Spleen (tissue), 11 donors: ENCODE measurements around the gene RHOU. TPM values are rescaled to one million over a fixed set of nuclear protein-coding genes. Genes with fewer than 3 reads are reported as not detected.

Experiments used
- DNase-seq: peaks from one replicate; pipeline ENCODE4 v3.0.0-alpha.2; 2020
- H3K27ac ChIP-seq, 8 donors: fragments of 200-600 bp; sonication (generic) in 7 of 8; 1 replicate in 4 of 8; 2 replicates in 4 of 8; pipeline versions ENCODE4 v1.5.0 to v1.8.0; 2016 to 2021; ENCODE audit warnings: inconsistent platforms in 4 of 8, mild to moderate bottlenecking in 4 of 8, moderate library complexity in 1 of 8
- H3K27me3 ChIP-seq, 7 donors: fragments of 200-600 bp; sonication (generic) in 6 of 7; replicated peaks in 1 of 7; 1 replicate in 4 of 7; 2 replicates in 3 of 7; pipeline versions ENCODE4 v1.5.0 to v1.8.0; 2016 to 2021; ENCODE audit warnings: inconsistent platforms in 3 of 7, mild to moderate bottlenecking in 1 of 7
- H3K36me3 ChIP-seq, 6 donors: fragments of 200-600 bp; sonication (generic) in 5 of 6; 1 replicate in 4 of 6; 2 replicates in 2 of 6; pipeline versions ENCODE4 v1.5.0 to v1.8.0; 2016 to 2021; ENCODE audit warnings: inconsistent platforms in 2 of 6
- H3K4me1 ChIP-seq, 6 donors: fragments of 200-600 bp; sonication (generic) in 5 of 6; 1 replicate in 3 of 6; 2 replicates in 3 of 6; pipeline versions ENCODE4 v1.5.0 to v1.8.0; 2016 to 2021; ENCODE audit warnings: inconsistent platforms in 3 of 6
- H3K4me3 ChIP-seq, 8 donors: fragments of 200-600 bp; sonication (generic) in 7 of 8; 1 replicate in 4 of 8; 2 replicates in 4 of 8; pipeline versions ENCODE4 v1.5.0 to v1.8.0; 2016 to 2021; ENCODE audit warnings: inconsistent platforms in 4 of 8, mild to moderate bottlenecking in 4 of 8, moderate library complexity in 2 of 8
- H3K9me3 ChIP-seq, 8 donors: fragments of 200-600 bp; sonication (generic) in 7 of 8; 1 replicate in 4 of 8; 2 replicates in 4 of 8; pipeline versions ENCODE4 v1.5.0 to v1.8.0; 2016 to 2021; ENCODE audit warnings: inconsistent platforms in 4 of 8
- CTCF ChIP-seq, 11 experiments: fragments of 200-600 bp in 7 of 11; fragments of 450-650 bp in 4 of 11; sonication (generic) in 4 of 11; IDR thresholded peaks in 8 of 11; conservative IDR thresholded peaks in 3 of 11; 1 replicate in 7 of 11; 2 replicates in 4 of 11; pipeline versions ENCODE4 v1.4.0 to v1.8.0; 2016 to 2021; ENCODE audit warnings: antibody characterized with exemption in 11 of 11, inconsistent platforms in 4 of 11, mild to moderate bottlenecking in 1 of 11
- POLR2A ChIP-seq, 3 donors: fragments of 450-650 bp; IDR thresholded peaks; one replicate each; pipeline ENCODE4 v1.5.1; 2017; ENCODE audit warnings: antibody characterized with exemption in 3 of 3, mild to moderate bottlenecking in 1 of 3
- POLR2AphosphoS5 ChIP-seq, 3 donors: sonication (generic); formaldehyde crosslinking; IDR thresholded peaks; one replicate each; pipeline ENCODE4 v1.5.1; 2017; ENCODE audit warnings: antibody characterized with exemption in 3 of 3
- WGBS, 5 donors: extraction: QIAGEN DNeasy Blood & Tissue Kit in 3 of 5; methylation state at CpG; one replicate each; pipeline versions ENCODE4 v1.1.5 to v1.1.7; 2013 to 2018; 5-methylcytosine and 5-hydroxymethylcytosine counted together
- intact Hi-C: fragments of 100-400 bp; cut with DNase I; formaldehyde crosslinking; loops from one replicate; pipeline ENCODE4 v1.15.0; 2023; ENCODE audit warnings: low total_unique reads
- polyA plus RNA-seq, 3 donors: library from polyadenylated mRNA; stranded (reverse); fragments of 200-250 nt; gene quantifications; one replicate each; pipeline ENCODE4 v1.2.1, GENCODE V29; 2013
- total RNA-seq, 7 donors: library from RNA; depleted of rRNA in 3 of 7; stranded (reverse); fragments of >200 nt in 3 of 7; fragmentation: NEBNext Ultra II Directional in 4 of 7; extraction: Animal tissue kit (Norgen Biotek cat#: 25700) in 4 of 7; gene quantifications; one replicate each; pipeline versions ENCODE4 v1.1.0 to v1.2.1, GENCODE V29; 2016 to 2021
- donor health status: healthy with polysubstance abuse.
- donor health status: DM: no; HTN: no; CAD: no; lungs with moderate emphysema.
- donor health status: DM: no; HTN: no; CAD: no.
- donor health status: Bipolar disorder and iron deficiency.
- donor health status: healthy.
- donor health status: DM: no; HTN: no; CAD: no.
- donor health status: DM: yes; HTN: yes; CAD: no.

RHOU gene
- total and polyA plus RNA-seq, 10 donors: 5.7 to 55.7 (median 25.1) TPM

GRCh38 chr1:228758447-228758846 lies 23.2 kb downstream of the RHOU start:
- intact Hi-C loops: no loop called here
- TF ChIP-seq CTCF (IDR thresholded peaks at IDR 0.05 in 8 of 11, conservative IDR thresholded peaks at IDR 0.05 in 3 of 11) (no peak), POLR2A (IDR thresholded peaks at IDR 0.05) (no peak), POLR2AphosphoS5 (IDR thresholded peaks at IDR 0.05) (no peak)
- DNase-seq: no peak
- Histone ChIP-seq H3K27me3 (peaks cover 0 to 40% (median 8%) of the 10 kb centered on the region in 7 donors), H3K4me1 (peaks cover 0 to 11% (median under 1%) of the 10 kb centered on the region in 6 donors), H3K36me3 (no peaks in the 10 kb centered on the region), H3K4me3 (no peak overlapping the region), H3K27ac (no peak overlapping the region), H3K9me3 (no peaks in the 10 kb centered on the region)
- WGBS, 5 donors: 75 to 89% (median 85%) methylated on average over 4 of the region's 4 CpGs

DNA sequence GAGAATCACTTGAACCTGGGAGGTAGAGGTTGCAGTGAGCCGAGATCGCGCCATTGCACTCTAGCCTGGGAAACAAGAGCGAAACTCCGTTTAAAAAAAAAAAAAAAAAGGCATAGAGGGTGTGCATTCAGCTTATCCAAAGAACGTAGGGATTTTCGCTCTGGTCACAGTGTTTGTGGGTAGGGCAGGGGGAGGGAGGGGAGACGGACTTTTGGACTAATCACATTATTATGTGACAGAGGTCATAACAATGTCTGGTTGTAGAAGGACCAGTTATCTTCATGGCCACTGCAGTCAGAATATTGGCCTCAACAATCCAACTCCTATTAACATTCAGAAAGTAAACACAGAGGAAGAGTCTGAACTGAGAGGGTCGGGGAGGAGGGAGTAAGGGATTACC lies 25.7 kb downstream of the RHOU start:
- intact Hi-C loops: no loop called here
- peaks cover 0 to 19% (median 0%) of the 10 kb centered on the region in 7 donors for H3K27me3 ChIP-seq
- no peak for DNase-seq
- no peak overlapping the region for H3K27ac ChIP-seq
- H3K4me3 ChIP-seq: no peak overlapping the region
- TF ChIP-seq POLR2AphosphoS5 (IDR thresholded peaks at IDR 0.05): no peak
- TF ChIP-seq POLR2A (IDR thresholded peaks at IDR 0.05): no peak
- no peak for TF ChIP-seq CTCF (IDR thresholded peaks at IDR 0.05 in 8 of 11, conservative IDR thresholded peaks at IDR 0.05 in 3 of 11)
- H3K9me3 ChIP-seq: no peaks in the 10 kb centered on the region
- peaks cover 0 to 8% (median 0%) of the 10 kb centered on the region in 6 donors for H3K4me1 ChIP-seq
- H3K36me3 ChIP-seq: no peaks in the 10 kb centered on the region
- 84 to 95% (median 92%) methylated on average over 4 to 9 of the region's 9 CpGs for WGBS, 5 donors

DNA sequence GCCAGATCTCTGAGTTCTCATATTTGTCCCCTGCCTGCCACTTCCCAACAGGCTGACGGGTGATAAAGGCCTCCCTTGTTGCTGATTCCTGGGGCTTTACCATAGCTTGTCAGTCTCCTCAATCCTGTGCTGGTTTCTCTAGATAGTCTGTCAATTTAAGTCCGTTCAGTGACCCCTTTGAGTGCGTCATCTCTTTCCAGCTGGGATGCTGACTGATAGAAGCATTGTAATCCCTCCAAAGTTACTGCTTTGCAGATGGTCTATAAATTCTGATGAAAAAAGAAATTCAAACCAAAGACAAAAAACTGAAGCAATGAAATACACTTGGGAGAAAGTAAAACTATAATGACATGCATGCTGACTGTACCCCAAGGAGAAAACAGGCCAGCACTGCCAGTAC lies 28.3 kb downstream of the RHOU start:
- WGBS, 5 donors: 78 to 94% (median 85%) methylated on average over 3 of the region's 3 CpGs

More for the DNA sequence above, 28.3 kb downstream of the RHOU start:
- no peaks in the 10 kb centered on the region for H3K9me3 ChIP-seq
- no peaks in the 10 kb centered on the region for H3K36me3 ChIP-seq
- H3K27me3 ChIP-seq: peaks cover 0 to 6% (median 0%) of the 10 kb centered on the region in 7 donors
- H3K27ac ChIP-seq: no peak overlapping the region
- DNase-seq: no peak
- intact Hi-C loops: no loop called here
- H3K4me3 ChIP-seq: no peak overlapping the region
- TF ChIP-seq POLR2A (IDR thresholded peaks at IDR 0.05): no peak
- TF ChIP-seq POLR2AphosphoS5 (IDR thresholded peaks at IDR 0.05): no peak
- no peak for TF ChIP-seq CTCF (IDR thresholded peaks at IDR 0.05 in 8 of 11, conservative IDR thresholded peaks at IDR 0.05 in 3 of 11)
- peaks cover 0 to 8% (median 4%) of the 10 kb centered on the region in 6 donors for H3K4me1 ChIP-seq
